GM21737 (cell line): Measurements from ENCODE around the gene GANAB.
"Not testable (repeated sequence)": the region's sequence is repeated elsewhere in the genome, so short reads cannot be mapped to it uniquely, and the experiment has no call there.

Experiments used
- ATAC-seq: cut with Tn5 transposase; IDR thresholded peaks from one replicate; pipeline ENCODE4 v1.9.1; 2021; ENCODE audit warnings: mild to moderate bottlenecking, moderate library complexity; ENCODE audit not compliant: unreplicated experiment

GANAB gene

GRCh38 chr11:62621567-62622470 lies 24.6 kb downstream of the GANAB start, which contains the start of gene B3GAT3:
TSS of gene B3GAT3 (minus strand) at chr11:62621986. CDS start at chr11:62621947, 39 bp downstream.
- peak; percentile 91 for ATAC-seq

- no peak for ATAC-seq
Measured at GRCh38 chr11:62621027-62621566, 25.3 kb downstream of the GANAB start.

GRCh38 chr11:62616957-62617356 lies 29.5 kb downstream of the GANAB start:
- not testable (repeated sequence) for ATAC-seq

- ATAC-seq = no peak
Measured at GRCh38 chr11:62615521-62615920, 30.9 kb downstream of the GANAB start.

GRCh38 chr11:62614275-62614674 lies 32.1 kb downstream of the GANAB start:
- no peak for ATAC-seq

- no peak for ATAC-seq
Measured at GRCh38 chr11:62613291-62613778, 33.1 kb downstream of the GANAB start.

GRCh38 chr11:62612366-62613290 lies 33.8 kb downstream of the GANAB start, which contains the start of the genes EML3 and ROM1:
TSS of gene EML3 (minus strand) at chr11:62612775. CDS start at chr11:62612457, 318 bp downstream.
TSS of gene ROM1 (plus strand) at chr11:62613257. CDS start at chr11:62613282, 25 bp downstream.
- ATAC-seq = peak; percentile 53

- peak; percentile 18 for ATAC-seq
Measured at GRCh38 chr11:62611705-62612365, 34.6 kb downstream of the GANAB start.

GRCh38 chr11:62610814-62611704 lies 35.4 kb downstream of the GANAB start:
- no peak for ATAC-seq

GRCh38 chr11:62610403-62610802 lies 36.0 kb downstream of the GANAB start:
- no peak for ATAC-seq

- no peak for ATAC-seq
Measured at GRCh38 chr11:62608776-62609175, 37.6 kb downstream of the GANAB start.

- no peak for ATAC-seq
Measured at GRCh38 chr11:62607714-62608113, 38.7 kb downstream of the GANAB start.

GRCh38 chr11:62605902-62606301 lies 40.5 kb downstream of the GANAB start:
- no peak for ATAC-seq

GRCh38 chr11:62605467-62605866 lies 40.9 kb downstream of the GANAB start:
- ATAC-seq = no peak

- no peak for ATAC-seq
Measured at GRCh38 chr11:62604460-62605120, 41.8 kb downstream of the GANAB start.

- ATAC-seq = no peak
Measured at GRCh38 chr11:62603776-62604299, 42.6 kb downstream of the GANAB start.

- no peak for ATAC-seq
Measured at GRCh38 chr11:62603072-62603408, 43.4 kb downstream of the GANAB start.
